Ovary (tissue), 3 donors: ENCODE measurements around the gene PPM1J.

ENCODE experiments used
- EP300 ChIP-seq: sonication (generic); formaldehyde crosslinking; IDR thresholded peaks from one replicate; pipeline ENCODE4 v1.6.1; 2017; ENCODE audit warnings: antibody characterized with exemption
- POLR2A ChIP-seq: fragments of 450-650 bp; IDR thresholded peaks from one replicate; pipeline ENCODE4 v1.6.1; 2017; ENCODE audit warnings: antibody characterized with exemption, mild to moderate bottlenecking, moderate library complexity
- TF ChIP-seq, protein P1 (sequence below), 3 donors: fragments of 450-650 bp in 2 of 3; fragments of 200-600 bp in 1 of 3; IDR thresholded peaks; one replicate each; pipeline versions ENCODE4 v1.5.1 to v1.8.0; 2016 to 2022; ENCODE audit warnings: antibody characterized with exemption in 3 of 3, mild to moderate bottlenecking in 1 of 3
- donor health status: DM: no; HTN: no; CAD: no.

DNA sequence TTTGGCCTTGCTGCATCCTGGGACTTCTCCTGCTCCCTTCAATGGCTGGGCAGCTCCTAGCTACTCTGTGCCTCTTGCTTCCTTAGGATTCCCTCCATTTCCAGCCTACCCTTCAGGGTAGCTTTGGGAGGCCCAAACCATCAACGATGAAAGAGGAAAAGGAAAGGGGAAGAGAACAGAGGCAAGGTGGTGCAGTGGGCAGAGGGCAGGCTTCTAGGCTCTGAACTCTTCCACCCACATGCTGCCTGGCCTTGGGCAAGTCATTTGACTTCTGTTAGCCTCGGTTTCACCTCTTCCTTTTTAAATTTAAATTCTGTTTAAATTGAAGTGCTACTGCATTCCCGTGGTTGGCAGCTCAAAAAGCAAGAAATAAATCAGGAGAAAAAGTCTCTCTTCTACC is 5.7 kb upstream of the PPM1J start:
- TF ChIP-seq, protein P1, sequence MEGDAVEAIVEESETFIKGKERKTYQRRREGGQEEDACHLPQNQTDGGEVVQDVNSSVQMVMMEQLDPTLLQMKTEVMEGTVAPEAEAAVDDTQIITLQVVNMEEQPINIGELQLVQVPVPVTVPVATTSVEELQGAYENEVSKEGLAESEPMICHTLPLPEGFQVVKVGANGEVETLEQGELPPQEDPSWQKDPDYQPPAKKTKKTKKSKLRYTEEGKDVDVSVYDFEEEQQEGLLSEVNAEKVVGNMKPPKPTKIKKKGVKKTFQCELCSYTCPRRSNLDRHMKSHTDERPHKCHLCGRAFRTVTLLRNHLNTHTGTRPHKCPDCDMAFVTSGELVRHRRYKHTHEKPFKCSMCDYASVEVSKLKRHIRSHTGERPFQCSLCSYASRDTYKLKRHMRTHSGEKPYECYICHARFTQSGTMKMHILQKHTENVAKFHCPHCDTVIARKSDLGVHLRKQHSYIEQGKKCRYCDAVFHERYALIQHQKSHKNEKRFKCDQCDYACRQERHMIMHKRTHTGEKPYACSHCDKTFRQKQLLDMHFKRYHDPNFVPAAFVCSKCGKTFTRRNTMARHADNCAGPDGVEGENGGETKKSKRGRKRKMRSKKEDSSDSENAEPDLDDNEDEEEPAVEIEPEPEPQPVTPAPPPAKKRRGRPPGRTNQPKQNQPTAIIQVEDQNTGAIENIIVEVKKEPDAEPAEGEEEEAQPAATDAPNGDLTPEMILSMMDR (IDR thresholded peaks at IDR 0.05): no peak
- TF ChIP-seq EP300: no peak
- no peak for TF ChIP-seq POLR2A
